Stomach (tissue), 4 donors: Measurements from ENCODE around the gene FHOD3.

Experiments
- EP300 ChIP-seq: sonication (generic); formaldehyde crosslinking; IDR thresholded peaks from one replicate; pipeline ENCODE4 v1.6.1; 2017; ENCODE audit warnings: antibody characterized with exemption
- POLR2A ChIP-seq, 4 donors: fragments of 450-650 bp; IDR thresholded peaks; one replicate each; pipeline ENCODE4 v1.6.1; 2016; ENCODE audit warnings: antibody characterized with exemption in 4 of 4, control low read depth in 2 of 4, mild to moderate bottlenecking in 1 of 4, moderate library complexity in 1 of 4
- TF ChIP-seq, protein P1 (sequence below), 7 experiments: fragments of 450-650 bp in 4 of 7; fragments of 200-600 bp in 3 of 7; sonication (generic) in 3 of 7; IDR thresholded peaks; one replicate each; pipeline ENCODE4 v1.5.1; 2016 to 2019; ENCODE audit warnings: antibody characterized with exemption in 7 of 7, control low read depth in 2 of 7, mild to moderate bottlenecking in 1 of 7

DNA sequence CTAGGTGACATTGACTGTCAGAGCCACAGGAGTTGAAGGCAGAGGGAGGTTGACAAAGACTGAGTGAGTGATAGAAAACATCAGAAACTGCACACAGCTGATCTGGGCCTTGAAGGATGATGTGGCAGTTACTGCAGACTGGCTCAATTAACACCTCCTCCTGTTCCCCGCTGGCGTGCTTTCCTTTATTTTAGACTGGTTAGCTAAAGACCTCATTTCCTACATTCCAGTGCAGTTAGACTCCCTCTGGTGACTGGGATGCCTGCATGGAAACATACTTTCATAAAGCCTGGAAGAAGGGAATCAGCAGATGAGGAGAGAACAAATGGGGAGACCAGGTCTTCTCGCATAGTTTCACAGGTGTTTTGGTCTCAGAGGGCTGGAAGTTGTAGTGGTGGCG is 524.2 kb downstream of the FHOD3 start:
- TF ChIP-seq, protein P1, sequence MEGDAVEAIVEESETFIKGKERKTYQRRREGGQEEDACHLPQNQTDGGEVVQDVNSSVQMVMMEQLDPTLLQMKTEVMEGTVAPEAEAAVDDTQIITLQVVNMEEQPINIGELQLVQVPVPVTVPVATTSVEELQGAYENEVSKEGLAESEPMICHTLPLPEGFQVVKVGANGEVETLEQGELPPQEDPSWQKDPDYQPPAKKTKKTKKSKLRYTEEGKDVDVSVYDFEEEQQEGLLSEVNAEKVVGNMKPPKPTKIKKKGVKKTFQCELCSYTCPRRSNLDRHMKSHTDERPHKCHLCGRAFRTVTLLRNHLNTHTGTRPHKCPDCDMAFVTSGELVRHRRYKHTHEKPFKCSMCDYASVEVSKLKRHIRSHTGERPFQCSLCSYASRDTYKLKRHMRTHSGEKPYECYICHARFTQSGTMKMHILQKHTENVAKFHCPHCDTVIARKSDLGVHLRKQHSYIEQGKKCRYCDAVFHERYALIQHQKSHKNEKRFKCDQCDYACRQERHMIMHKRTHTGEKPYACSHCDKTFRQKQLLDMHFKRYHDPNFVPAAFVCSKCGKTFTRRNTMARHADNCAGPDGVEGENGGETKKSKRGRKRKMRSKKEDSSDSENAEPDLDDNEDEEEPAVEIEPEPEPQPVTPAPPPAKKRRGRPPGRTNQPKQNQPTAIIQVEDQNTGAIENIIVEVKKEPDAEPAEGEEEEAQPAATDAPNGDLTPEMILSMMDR (IDR thresholded peaks at IDR 0.05) = no peak
- TF ChIP-seq EP300 (no peak), POLR2A (IDR thresholded peaks at IDR 0.05) (no peak)
